ENCODE measurements around the gene HHATL. TPM values are rescaled to one million over a fixed set of nuclear protein-coding genes. Genes with fewer than 3 reads are reported as not detected.

Gene HHATL
- total RNA-seq, 2 donors from 2014 or later: not detected

- Mint-ChIP-seq H3K27ac (peak overlapping the region; percentile 59), H3K4me3 (no peak overlapping the region), H3K36me3 (ENCODE audit: low read depth) (no peaks in the 10 kb centered on the region), H3K4me1 (peaks cover 21% of the 10 kb centered on the region), H3K27me3 (peaks cover 4% of the 10 kb centered on the region)
- no peaks in the 10 kb centered on the region for H3K9me3 ChIP-seq (ENCODE audit: control insufficient read depth, low read length, poor library complexity, severe bottlenecking)
- DNase-seq (no peak), ATAC-seq (no peak)
Observed at GRCh38 chr3:42655980-42656679, 46.5 kb downstream of the HHATL start.

GRCh38 chr3:42655331-42655888 is 47.2 kb downstream of the HHATL start:
- DNase-seq (no peak), ATAC-seq (no peak)
- Mint-ChIP-seq H3K4me1 (peaks cover 21% of the 10 kb centered on the region), H3K27me3 (peaks cover 4% of the 10 kb centered on the region), H3K4me3 (peak overlapping the region; percentile 56), H3K27ac (peak overlapping the region; percentile 59), H3K36me3 (ENCODE audit: low read depth) (no peaks in the 10 kb centered on the region)
- no peaks in the 10 kb centered on the region for H3K9me3 ChIP-seq (ENCODE audit: control insufficient read depth, low read length, poor library complexity, severe bottlenecking)

- Mint-ChIP-seq H3K36me3 (ENCODE audit: low read depth) (no peaks in the 10 kb centered on the region), H3K27me3 (peaks cover 4% of the 10 kb centered on the region), H3K4me3 (peak overlapping the region; percentile 91), H3K4me1 (peaks cover 16% of the 10 kb centered on the region), H3K27ac (peak overlapping the region; percentile 59)
- DNase-seq (no peak), ATAC-seq (peak; percentile 65)
- no peaks in the 10 kb centered on the region for H3K9me3 ChIP-seq (ENCODE audit: control insufficient read depth, low read length, poor library complexity, severe bottlenecking)
Observed at GRCh38 chr3:42654331-42655201, 48.0 kb downstream of the HHATL start.

GRCh38 chr3:42653560-42654330 is 48.9 kb downstream of the HHATL start, which contains the start of gene ZBTB47:
Gene ZBTB47, plus strand, starts transcription at chr3:42653697. Its CDS starts 4,659 bp downstream, at chr3:42658356.
- peaks cover 4% of the 10 kb centered on the region for H3K27me3 Mint-ChIP-seq
- DNase-seq (no peak), ATAC-seq (peak; percentile 8)
- H3K27ac Mint-ChIP-seq: no peak within 1 kb of the TSS
- peak within 1 kb of the TSS; percentile 91 for H3K4me3 Mint-ChIP-seq
- no peaks in the 10 kb centered on the region for H3K9me3 ChIP-seq (ENCODE audit: control insufficient read depth, low read length, poor library complexity, severe bottlenecking)
- H3K36me3 Mint-ChIP-seq (ENCODE audit: low read depth): no peaks in the 10 kb centered on the region
- peaks cover 16% of the 10 kb centered on the region for H3K4me1 Mint-ChIP-seq

GRCh38 chr3:42653303-42653559 is 49.4 kb downstream of the HHATL start:
- no peaks in the 10 kb centered on the region for H3K9me3 ChIP-seq (ENCODE audit: control insufficient read depth, low read length, poor library complexity, severe bottlenecking)
- no peaks in the 10 kb centered on the region for H3K36me3 Mint-ChIP-seq (ENCODE audit: low read depth)
- H3K4me1 Mint-ChIP-seq: peaks cover 16% of the 10 kb centered on the region
- ATAC-seq (no peak), DNase-seq (no peak)
- peaks cover 4% of the 10 kb centered on the region for H3K27me3 Mint-ChIP-seq
- H3K4me3 Mint-ChIP-seq: peak overlapping the region; percentile 91
- H3K27ac Mint-ChIP-seq: no peak overlapping the region

- Mint-ChIP-seq H3K4me1 (peaks cover 16% of the 10 kb centered on the region), H3K36me3 (ENCODE audit: low read depth) (no peaks in the 10 kb centered on the region), H3K4me3 (peak overlapping the region; percentile 91), H3K27me3 (peaks cover 4% of the 10 kb centered on the region), H3K27ac (no peak overlapping the region)
- H3K9me3 ChIP-seq (ENCODE audit: control insufficient read depth, low read length, poor library complexity, severe bottlenecking): no peaks in the 10 kb centered on the region
- peak; percentile 32 for ATAC-seq
- no peak for DNase-seq
Observed at GRCh38 chr3:42652611-42653302, 49.8 kb downstream of the HHATL start.

- no peak overlapping the region for H3K27ac Mint-ChIP-seq
- no peak for ATAC-seq
- no peaks in the 10 kb centered on the region for H3K9me3 ChIP-seq (ENCODE audit: control insufficient read depth, low read length, poor library complexity, severe bottlenecking)
- H3K36me3 Mint-ChIP-seq (ENCODE audit: low read depth): no peaks in the 10 kb centered on the region
- peaks cover 16% of the 10 kb centered on the region for H3K4me1 Mint-ChIP-seq
- H3K27me3 Mint-ChIP-seq: peaks cover 4% of the 10 kb centered on the region
- DNase-seq: no peak
- H3K4me3 Mint-ChIP-seq: no peak overlapping the region
Observed at GRCh38 chr3:42652251-42652610, 50.4 kb downstream of the HHATL start.

GRCh38 chr3:42651248-42652091 is 51.1 kb downstream of the HHATL start:
- Mint-ChIP-seq H3K4me1 (peaks cover 18% of the 10 kb centered on the region), H3K4me3 (peak overlapping the region; percentile 65), H3K27me3 (peaks cover 4% of the 10 kb centered on the region), H3K36me3 (ENCODE audit: low read depth) (no peaks in the 10 kb centered on the region), H3K27ac (no peak overlapping the region)
- DNase-seq: no peak
- ATAC-seq: no peak
- H3K9me3 ChIP-seq (ENCODE audit: control insufficient read depth, low read length, poor library complexity, severe bottlenecking): no peaks in the 10 kb centered on the region

- H3K9me3 ChIP-seq (ENCODE audit: control insufficient read depth, low read length, poor library complexity, severe bottlenecking): no peaks in the 10 kb centered on the region
- Mint-ChIP-seq H3K36me3 (ENCODE audit: low read depth) (peaks cover 4% of the 10 kb centered on the region), H3K4me1 (peaks cover 19% of the 10 kb centered on the region), H3K4me3 (no peak overlapping the region), H3K27ac (peak overlapping the region; percentile 16), H3K27me3 (peaks cover 4% of the 10 kb centered on the region)
- DNase-seq (no peak), ATAC-seq (no peak)
Observed at GRCh38 chr3:42649783-42650182, 52.8 kb downstream of the HHATL start.

- Mint-ChIP-seq H3K36me3 (ENCODE audit: low read depth) (peaks cover 8% of the 10 kb centered on the region), H3K27ac (peak overlapping the region; percentile 16), H3K4me1 (peaks cover 23% of the 10 kb centered on the region), H3K4me3 (no peak overlapping the region), H3K27me3 (peaks cover 4% of the 10 kb centered on the region)
- H3K9me3 ChIP-seq (ENCODE audit: control insufficient read depth, low read length, poor library complexity, severe bottlenecking): no peaks in the 10 kb centered on the region
- no peak for ATAC-seq
- no peak for DNase-seq
Observed at GRCh38 chr3:42649006-42649405, 53.6 kb downstream of the HHATL start.

- H3K27me3 Mint-ChIP-seq: peaks cover 4% of the 10 kb centered on the region
- peaks cover 9% of the 10 kb centered on the region for H3K36me3 Mint-ChIP-seq (ENCODE audit: low read depth)
- H3K4me1 Mint-ChIP-seq: peaks cover 15% of the 10 kb centered on the region
- ATAC-seq (no peak), DNase-seq (no peak)
- H3K4me3 Mint-ChIP-seq: no peak overlapping the region
- H3K27ac Mint-ChIP-seq: peak overlapping the region; percentile 85
- H3K9me3 ChIP-seq (ENCODE audit: control insufficient read depth, low read length, poor library complexity, severe bottlenecking): no peaks in the 10 kb centered on the region
Observed at GRCh38 chr3:42647821-42648459, 54.7 kb downstream of the HHATL start.
